GM21619 (cell line): ENCODE measurements around the gene MORN4.
A peak's percentile ranks its signal among the peaks of the same experiment; 100 is the strongest.
"Not testable (repeated sequence)": the region's sequence is repeated elsewhere in the genome, so short reads cannot be mapped to it uniquely, and the experiment has no call there.

Source experiments
- ATAC-seq: cut with Tn5 transposase; IDR thresholded peaks from one replicate; pipeline ENCODE4 v1.9.1; 2021; ENCODE audit not compliant: unreplicated experiment

MORN4 gene

GRCh38 chr10:97598407-97599271, 34.7 kb downstream of the MORN4 start:
- no peak for ATAC-seq

DNA sequence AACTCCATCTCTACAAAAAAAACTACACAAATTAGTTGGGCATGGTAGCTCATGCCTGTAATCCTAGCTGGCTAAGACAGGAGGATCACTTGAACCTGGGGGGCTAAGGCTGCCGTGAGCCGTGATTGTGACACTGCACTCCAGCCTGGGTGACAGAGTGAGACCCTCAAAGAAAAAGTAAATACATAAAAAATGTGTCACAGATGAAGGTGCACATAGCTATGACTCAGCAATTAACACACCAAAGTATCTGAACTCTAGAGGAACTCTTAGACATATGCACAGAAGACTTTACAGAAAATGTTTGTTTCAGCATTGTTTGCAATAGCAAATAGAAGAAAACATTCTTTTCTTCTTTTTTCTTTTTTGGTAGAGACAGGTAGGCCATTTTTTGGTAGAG, 35.5 kb downstream of the MORN4 start:
- no peak for ATAC-seq

DNA sequence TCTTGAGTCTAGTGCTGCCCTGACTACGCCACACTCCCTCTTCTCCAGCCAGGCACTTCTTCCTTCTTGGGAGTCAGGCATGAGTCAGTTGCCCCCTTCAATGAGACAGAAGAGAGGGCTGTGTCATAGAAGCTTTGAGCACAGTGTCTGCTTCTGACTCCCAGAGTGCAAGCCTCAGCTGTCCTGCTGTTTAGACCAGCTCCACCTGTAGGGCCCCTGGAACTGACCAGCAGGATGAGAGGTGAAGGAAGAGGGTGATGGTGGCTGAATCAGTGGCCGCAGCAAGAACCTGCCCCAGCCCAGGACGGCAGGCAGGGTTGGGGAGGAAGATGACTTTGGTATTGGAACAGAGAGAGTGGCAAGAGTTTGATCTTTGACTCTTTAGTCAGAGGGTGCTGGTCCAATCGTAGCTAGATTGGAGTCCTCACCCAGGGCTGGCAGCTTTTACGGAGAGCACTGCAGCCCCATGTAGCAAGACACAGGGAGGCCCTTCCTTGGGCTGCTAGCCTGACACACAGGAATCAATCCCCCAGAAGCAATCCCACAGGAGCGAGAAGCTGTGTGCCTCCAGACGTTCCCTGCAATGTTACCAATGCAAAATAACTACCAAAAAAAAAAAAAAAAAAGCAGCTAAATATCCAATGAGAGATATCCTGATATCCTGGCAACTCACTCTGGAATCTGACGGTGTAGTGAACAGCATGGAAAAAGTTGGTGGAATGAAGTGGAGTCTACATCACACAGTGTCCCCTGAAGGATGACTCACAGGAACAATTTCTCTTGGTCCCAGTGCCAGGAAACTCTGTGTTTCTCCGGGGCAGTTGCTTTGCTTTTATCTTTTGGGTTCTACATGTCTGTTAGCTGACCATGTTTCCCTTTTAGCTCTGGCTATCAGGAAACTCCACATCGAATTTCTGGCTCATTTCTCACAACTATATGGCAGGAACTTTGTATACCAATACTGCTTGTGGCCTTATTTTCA, 36.9 kb downstream of the MORN4 start:
- no peak for ATAC-seq

- no peak for ATAC-seq
Measured at GRCh38 chr10:97593421-97593820, 39.9 kb downstream of the MORN4 start.

GRCh38 chr10:97590748-97591495, 42.4 kb downstream of the MORN4 start:
- ATAC-seq, result no peak

GRCh38 chr10:97590082-97590747, 43.1 kb downstream of the MORN4 start:
- no peak for ATAC-seq

DNA sequence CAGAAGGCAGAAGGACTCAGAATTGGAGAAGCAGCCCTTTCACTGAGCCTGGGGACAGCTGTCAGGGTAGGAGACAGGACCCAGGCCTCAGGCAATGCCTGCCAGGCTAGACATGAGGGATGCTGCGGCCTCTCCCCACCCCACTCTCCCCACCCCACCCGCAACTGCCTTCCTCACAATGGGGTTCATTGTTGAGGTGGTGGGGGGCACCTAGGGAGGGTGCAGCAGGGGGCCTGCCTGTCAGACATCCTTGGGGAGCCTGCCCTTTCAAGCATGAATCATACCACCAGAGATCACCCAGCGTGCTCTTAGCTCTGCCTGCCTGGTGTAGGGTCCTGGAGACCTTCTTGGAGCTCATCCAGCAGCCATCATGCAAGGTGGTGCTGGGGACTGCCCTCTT, 43.8 kb downstream of the MORN4 start, which contains the start of gene C10orf62:
Gene C10orf62, plus strand, starts transcription at position 243 of the 400 bp plus-strand sequence. CDS start 177 bp downstream, outside the sequence.
- ATAC-seq, result no peak

DNA sequence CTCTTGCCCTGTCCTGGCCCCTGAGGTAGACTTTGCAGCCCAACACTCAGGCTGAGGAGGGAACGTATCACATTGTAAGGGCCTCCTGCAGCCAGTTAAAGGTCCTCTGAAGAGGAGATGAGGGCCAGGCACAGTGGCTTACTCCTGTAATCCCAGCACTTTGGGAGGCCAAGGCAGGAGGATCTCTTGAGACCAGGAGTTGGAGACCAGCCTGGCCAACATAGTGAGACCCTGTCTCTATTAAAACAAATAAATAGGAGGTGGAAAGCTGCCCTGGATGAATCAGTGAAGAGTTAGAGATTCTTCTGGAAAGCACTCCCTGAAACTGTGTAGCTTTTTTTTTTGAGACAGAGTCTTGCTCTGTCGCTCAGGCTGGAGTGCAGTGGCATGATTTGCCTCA, 46.1 kb downstream of the MORN4 start:
- ATAC-seq, result no peak

- ATAC-seq, result no peak
Measured at GRCh38 chr10:97585439-97585811, 47.9 kb downstream of the MORN4 start.

- no peak for ATAC-seq
Measured at GRCh38 chr10:97584798-97585438, 48.4 kb downstream of the MORN4 start.

- ATAC-seq, result peak; percentile 80
Measured at GRCh38 chr10:97584060-97584797, 49.1 kb downstream of the MORN4 start, which contains the start of gene HOGA1. HOGA1 (plus strand) TSS chr10:97584389; CDS start chr10:97584704, 315 bp downstream.

GRCh38 chr10:97583476-97583875, 49.8 kb downstream of the MORN4 start:
- ATAC-seq, result no peak

GRCh38 chr10:97582169-97582568, 51.1 kb downstream of the MORN4 start:
- ATAC-seq, result no peak

- no peak for ATAC-seq
Measured at GRCh38 chr10:97580421-97581367, 52.6 kb downstream of the MORN4 start.

GRCh38 chr10:97578171-97578844, 55.0 kb downstream of the MORN4 start:
- no peak for ATAC-seq

DNA sequence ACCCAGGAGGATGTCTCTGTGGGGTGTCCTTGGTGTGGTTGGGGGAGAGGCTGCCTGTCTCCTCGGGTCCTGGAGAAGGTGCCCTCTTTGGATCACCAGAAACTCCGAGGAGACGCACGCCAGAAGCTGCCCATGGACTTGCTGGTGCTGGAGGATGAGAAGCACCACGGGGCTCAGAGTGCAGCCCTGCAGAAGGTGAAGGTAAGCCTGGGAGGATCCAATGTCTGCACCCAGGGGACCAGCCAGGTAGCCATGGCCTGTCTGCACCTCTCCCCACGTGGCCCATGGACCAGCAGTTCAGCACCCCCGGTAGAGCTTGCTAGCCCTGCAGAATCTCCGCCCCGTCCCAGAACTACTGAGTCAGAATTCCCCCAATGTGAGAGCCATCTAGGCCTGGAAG, 55.6 kb downstream of the MORN4 start:
- ATAC-seq, result no peak

DNA sequence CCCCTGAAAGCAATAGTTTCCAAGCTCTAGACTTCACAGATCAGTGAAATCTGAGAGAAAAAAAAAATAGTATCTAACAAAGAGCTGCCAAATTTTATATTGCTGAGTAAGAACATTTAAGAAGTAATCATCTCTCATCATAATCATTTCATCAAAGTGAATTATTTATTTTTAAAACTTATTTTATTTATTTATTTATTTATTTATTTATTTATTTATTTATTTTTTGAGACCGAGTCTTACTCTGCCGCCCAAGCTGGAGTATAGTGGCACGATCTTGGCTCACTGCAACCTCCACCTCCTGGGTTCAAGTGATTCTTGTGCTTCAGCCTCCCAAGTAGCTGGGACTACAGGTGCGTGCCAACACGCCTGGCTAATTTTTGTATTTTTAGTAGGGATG, 56.8 kb downstream of the MORN4 start:
- not testable (repeated sequence) for ATAC-seq
